ENCODE data around the gene SLC5A10. TPM values are rescaled to one million over a fixed set of nuclear protein-coding genes. Genes with fewer than 3 reads are reported as not detected.
"Not testable (repeated sequence)": the region's sequence is repeated elsewhere in the genome, so short reads cannot be mapped to it uniquely, and the experiment has no call there.

Gene SLC5A10
- under 1 TPM in 5 of 6 donors, not detected in 1; 0.06 to 0.17 (median 0.10) TPM for polyA plus RNA-seq (ENCODE audit: low read depth in 6 of 6)

DNA sequence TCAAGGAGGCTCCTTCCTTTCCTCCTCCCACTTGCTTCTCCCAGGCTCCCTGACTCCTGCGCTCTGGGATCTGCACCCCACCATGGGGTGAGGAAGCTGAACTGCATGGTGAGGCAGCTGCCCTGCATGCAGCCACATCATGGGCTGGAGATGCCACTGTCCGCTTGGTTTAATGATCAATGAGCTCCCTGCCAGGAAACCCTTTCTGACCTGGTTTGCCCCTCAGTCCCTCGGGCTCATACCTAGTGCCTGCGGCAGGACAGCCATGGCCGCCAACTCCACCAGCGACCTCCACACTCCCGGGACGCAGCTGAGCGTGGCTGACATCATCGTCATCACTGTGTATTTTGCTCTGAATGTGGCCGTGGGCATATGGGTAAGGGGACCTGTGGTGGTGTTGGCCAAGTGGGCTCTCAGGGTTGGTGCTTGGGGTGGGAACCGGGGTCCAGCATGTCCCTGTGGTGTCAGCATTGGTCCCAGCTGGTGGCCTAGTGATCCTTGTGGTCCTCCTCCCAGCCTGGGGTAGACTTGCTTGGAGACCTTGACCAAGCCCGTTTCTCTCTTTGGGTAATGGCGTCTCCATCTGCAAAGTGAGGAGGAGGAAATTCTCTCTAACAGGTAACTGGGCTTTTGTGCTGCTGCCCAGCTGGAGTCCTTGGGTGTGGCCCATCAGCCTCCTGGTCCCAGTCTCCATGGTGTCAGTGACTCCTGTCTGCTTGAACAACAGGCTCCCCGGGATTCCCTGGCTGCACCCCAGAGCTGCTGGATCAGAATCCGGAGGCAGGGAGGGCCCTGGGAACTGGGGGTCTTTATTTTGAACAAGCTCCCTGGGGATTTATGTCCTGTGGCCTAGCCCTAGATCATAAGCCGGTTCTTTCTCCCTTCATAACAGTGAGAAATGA, at the start of gene SLC5A10:
TSS of gene SLC5A10 (plus strand) at position 225 of the 902 bp plus-strand sequence. CDS start at position 266, 41 bp downstream.
- peaks cover 4 to 11% (median 7%) of the 10 kb centered on the region in 3 donors for H3K4me1 Mint-ChIP-seq
- no peak for ATAC-seq (ENCODE audit: low read depth in 2 of 2)
- H3K27me3 Mint-ChIP-seq: peaks cover 15 to 41% (median 27%) of the 10 kb centered on the region in 3 donors
- peak within 1 kb of the TSS in 1 of 6 donors; percentile 56 for H3K27ac Mint-ChIP-seq
- no peak within 1 kb of the TSS for H3K4me3 Mint-ChIP-seq
- no peaks in the 10 kb centered on the region for H3K36me3 Mint-ChIP-seq
- peaks cover 0 to 2% (median 0%) of the 10 kb centered on the region in 7 donors for H3K9me3 Mint-ChIP-seq
- DNase-seq: no peak

DNA sequence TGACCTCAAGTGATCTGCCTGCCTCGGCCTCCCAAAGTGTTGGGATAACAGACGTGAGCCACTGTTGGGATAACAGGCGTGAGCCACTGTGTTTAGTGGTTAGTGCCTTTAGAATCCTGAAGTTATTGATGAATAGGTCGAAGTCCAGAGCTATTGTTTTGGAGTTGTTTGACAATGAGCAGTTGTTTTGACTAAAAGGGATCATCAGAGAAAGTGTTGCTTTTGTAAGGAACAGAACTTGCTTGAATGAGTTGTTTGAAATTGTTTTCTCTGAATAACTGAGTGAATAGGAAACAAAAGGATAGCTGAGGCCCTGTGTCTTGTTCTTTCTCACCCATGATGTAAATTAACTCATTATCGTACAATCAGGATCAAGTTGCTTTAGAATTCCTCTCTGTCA, 47.5 kb upstream of the SLC5A10 start:
- no peaks in the 10 kb centered on the region for H3K9me3 Mint-ChIP-seq
- peaks cover 4 to 7% of the 10 kb centered on the region in 2 donors for H3K36me3 Mint-ChIP-seq
- DNase-seq: no peak
- H3K4me1 Mint-ChIP-seq: peaks cover 29 to 50% (median 33%) of the 10 kb centered on the region in 3 donors
- no peaks in the 10 kb centered on the region for H3K27me3 Mint-ChIP-seq
- ATAC-seq (ENCODE audit: low read depth in 2 of 2): no peak
- H3K4me3 Mint-ChIP-seq: no peak overlapping the region
- peak overlapping the region in 1 of 6 donors; percentile 72 for H3K27ac Mint-ChIP-seq

DNA sequence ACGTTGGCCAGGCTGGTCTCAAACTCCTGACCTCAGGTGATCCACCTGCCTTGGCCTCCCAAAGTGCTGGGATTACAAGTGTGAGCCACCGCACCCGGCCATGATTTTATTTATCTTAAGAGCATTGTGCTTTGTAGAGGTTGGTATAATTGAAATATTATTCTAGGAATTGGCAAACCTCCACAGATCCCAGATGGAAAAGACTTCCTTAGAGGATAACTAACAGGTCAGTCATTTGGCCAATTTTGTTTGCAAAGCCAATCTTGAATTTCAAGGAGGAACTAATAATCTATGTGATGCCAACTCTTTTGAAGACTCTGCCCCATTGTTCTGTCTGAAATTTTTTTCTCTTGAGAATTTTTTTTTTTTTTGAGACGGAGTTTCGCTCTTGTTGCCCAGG, 46.7 kb upstream of the SLC5A10 start:
- H3K36me3 Mint-ChIP-seq: peaks cover 4 to 7% of the 10 kb centered on the region in 2 donors
- peaks cover 26 to 50% (median 27%) of the 10 kb centered on the region in 3 donors for H3K4me1 Mint-ChIP-seq

DNA sequence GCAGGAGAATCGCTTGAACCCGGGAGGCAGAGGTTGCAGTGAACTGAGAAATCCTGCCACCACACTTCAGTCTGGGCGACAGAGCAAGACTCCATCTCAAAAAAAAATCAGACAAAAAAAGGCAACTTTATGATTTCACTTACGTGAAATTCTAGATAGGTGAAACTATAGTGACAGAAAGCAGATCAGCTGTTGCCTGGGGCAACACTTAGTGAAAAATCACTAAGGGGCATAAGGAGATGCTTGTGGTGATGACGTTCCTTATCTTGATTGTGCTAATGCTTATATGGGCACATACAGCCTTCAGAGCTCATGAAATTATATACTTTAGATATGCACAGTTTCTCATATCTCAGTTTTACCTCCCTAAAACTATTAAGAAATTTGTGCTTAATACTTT, 41.6 kb upstream of the SLC5A10 start:
- Mint-ChIP-seq H3K27ac (peak overlapping the region in 1 of 6 donors; percentile 47), H3K9me3 (no peaks in the 10 kb centered on the region), H3K27me3 (no peaks in the 10 kb centered on the region), H3K36me3 (peaks cover 18 to 21% of the 10 kb centered on the region in 2 donors), H3K4me3 (no peak overlapping the region), H3K4me1 (peaks cover 5 to 15% (median 7%) of the 10 kb centered on the region in 3 donors)
- ATAC-seq (ENCODE audit: low read depth in 2 of 2) (no peak), DNase-seq (no peak)

More for the DNA sequence above, 46.7 kb upstream of the SLC5A10 start:
- no peaks in the 10 kb centered on the region for H3K9me3 Mint-ChIP-seq
- no peaks in the 10 kb centered on the region for H3K27me3 Mint-ChIP-seq
- no peak overlapping the region for H3K27ac Mint-ChIP-seq
- ATAC-seq (ENCODE audit: low read depth in 2 of 2) (no peak), DNase-seq (no peak)
- peak overlapping the region in 1 of 8 donors; percentile 52 for H3K4me3 Mint-ChIP-seq

DNA sequence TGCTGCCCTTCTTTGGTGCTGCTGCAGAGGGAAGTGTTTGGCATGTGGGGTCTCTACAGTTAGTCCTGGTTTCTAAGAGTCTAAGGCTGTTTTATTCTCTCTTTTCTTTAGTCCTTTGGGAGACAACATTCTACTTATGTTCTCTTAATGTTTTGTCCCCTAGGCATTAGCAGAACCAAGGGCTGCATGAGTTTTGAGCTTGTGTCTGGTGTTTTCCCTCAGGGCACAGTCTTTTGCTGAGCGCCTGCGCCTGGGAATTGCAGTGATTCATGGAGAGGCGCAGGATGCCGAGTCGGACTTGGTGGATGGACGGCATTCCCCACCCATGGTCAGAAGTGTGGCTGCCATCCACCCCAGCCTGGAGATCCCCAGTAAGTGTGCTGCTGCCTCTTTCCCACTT, 41.1 kb upstream of the SLC5A10 start:
- no peak for DNase-seq
- no peak overlapping the region for H3K27ac Mint-ChIP-seq
- peaks cover 7 to 15% (median 10%) of the 10 kb centered on the region in 3 donors for H3K4me1 Mint-ChIP-seq
- H3K9me3 Mint-ChIP-seq: no peaks in the 10 kb centered on the region
- peaks cover 21 to 25% of the 10 kb centered on the region in 2 donors for H3K36me3 Mint-ChIP-seq
- H3K27me3 Mint-ChIP-seq: no peaks in the 10 kb centered on the region
- H3K4me3 Mint-ChIP-seq: no peak overlapping the region
- no peak for ATAC-seq (ENCODE audit: low read depth in 2 of 2)

DNA sequence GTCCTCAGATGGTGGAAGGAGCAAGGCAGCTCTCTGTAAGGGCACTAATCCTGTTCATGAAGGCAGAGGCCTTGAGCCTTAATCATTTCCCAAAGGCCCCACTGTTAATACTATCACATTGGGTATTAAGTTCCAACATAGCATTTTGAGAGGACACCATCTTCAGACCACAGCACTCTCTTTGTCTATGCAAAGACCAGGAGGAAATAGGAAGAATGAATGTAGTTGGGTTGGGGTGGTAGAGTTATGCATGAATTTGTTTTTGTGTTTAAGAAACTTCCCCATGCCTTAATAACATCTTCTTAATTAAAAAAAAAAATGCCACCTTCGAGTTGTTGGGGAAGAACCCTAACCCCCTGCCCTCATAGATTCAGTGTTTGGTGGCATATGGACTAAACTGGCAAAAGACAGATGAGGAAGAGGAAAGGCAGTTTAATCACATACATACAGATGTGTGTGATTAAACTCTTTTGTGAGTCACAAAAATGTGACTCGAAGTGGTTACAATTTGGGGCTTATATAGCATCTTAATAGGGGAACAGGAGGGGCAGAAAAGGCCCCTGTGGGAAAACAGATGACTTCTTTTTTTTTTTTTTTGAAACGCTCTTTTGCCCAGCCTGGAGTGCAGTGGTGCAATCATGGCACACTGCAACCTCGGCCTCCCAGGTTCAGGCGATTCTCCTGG, 35.0 kb upstream of the SLC5A10 start:
- Mint-ChIP-seq H3K27me3 (no peaks in the 10 kb centered on the region), H3K4me1 (peaks cover 44 to 50% (median 48%) of the 10 kb centered on the region in 3 donors), H3K4me3 (peak overlapping the region in 2 of 8 donors; percentile 68), H3K36me3 (peaks cover 10 to 37% of the 10 kb centered on the region in 2 donors), H3K27ac (peak overlapping the region in 2 of 6 donors; percentile 80 to 90), H3K9me3 (no peaks in the 10 kb centered on the region)
- peak; percentile 23 to 25 for ATAC-seq (ENCODE audit: low read depth in 2 of 2)
- no peak for DNase-seq

DNA sequence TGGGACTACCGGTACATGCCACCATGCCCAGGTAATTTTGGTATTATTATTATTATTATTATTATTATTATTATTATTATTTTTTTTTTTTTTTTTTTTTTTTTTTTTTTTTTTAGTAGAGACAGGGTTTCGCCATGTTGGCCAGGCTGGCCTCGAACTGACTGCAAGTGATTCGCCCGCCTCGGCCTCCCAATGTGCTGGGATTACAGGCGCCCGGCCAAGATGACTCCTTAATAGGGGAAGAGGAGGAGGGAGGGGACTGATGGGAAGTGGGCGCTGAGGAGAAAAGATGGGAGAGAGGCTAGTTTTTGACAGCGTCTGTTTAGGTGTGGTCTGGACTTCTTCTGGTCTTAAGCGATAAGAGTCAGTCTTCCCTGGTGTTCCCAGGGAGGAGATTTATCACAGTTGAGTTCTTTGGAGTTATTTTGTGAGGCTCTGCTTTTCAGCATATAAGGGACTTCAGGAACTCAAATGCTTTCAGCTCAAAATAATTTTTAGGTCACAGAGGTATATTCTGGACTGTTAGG, 34.4 kb upstream of the SLC5A10 start:
- Mint-ChIP-seq H3K4me1 (peaks cover 48 to 55% (median 53%) of the 10 kb centered on the region in 3 donors), H3K36me3 (peaks cover 8 to 33% of the 10 kb centered on the region in 2 donors), H3K27ac (peak overlapping the region in 2 of 6 donors; percentile 80 to 83), H3K27me3 (no peaks in the 10 kb centered on the region), H3K4me3 (no peak overlapping the region), H3K9me3 (no peaks in the 10 kb centered on the region)
- DNase-seq (no peak), ATAC-seq (ENCODE audit: low read depth in 2 of 2) (no peak)

DNA sequence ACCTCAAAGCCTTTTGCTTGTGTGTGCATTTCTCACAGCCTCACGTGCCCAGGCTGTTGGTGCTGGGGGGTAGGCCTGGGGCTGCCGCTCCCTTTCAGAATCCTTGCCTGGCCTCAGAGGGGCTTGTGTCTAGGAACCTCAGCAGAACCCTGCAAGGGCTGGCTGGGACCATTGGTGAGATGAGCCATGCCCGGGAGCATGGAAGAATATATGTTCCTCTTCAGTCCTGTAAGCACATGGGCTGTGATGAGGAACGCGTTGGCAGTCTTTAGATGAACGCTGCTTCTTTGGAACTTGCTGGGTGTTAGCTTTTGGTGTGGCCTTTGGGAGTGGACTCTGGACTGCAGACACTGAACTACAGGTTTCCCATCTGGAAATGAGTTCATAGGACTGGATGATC, 32.0 kb upstream of the SLC5A10 start:
- no peak for ATAC-seq (ENCODE audit: low read depth in 2 of 2)
- Mint-ChIP-seq H3K27ac (peak overlapping the region in 5 of 6 donors; percentile 22 to 85 (median 70)), H3K4me3 (peak overlapping the region in 1 of 8 donors; percentile 3), H3K9me3 (no peaks in the 10 kb centered on the region), H3K27me3 (no peaks in the 10 kb centered on the region), H3K4me1 (peaks cover 48 to 58% (median 53%) of the 10 kb centered on the region in 3 donors), H3K36me3 (peaks cover 6 to 26% of the 10 kb centered on the region in 2 donors)
- DNase-seq: no peak

DNA sequence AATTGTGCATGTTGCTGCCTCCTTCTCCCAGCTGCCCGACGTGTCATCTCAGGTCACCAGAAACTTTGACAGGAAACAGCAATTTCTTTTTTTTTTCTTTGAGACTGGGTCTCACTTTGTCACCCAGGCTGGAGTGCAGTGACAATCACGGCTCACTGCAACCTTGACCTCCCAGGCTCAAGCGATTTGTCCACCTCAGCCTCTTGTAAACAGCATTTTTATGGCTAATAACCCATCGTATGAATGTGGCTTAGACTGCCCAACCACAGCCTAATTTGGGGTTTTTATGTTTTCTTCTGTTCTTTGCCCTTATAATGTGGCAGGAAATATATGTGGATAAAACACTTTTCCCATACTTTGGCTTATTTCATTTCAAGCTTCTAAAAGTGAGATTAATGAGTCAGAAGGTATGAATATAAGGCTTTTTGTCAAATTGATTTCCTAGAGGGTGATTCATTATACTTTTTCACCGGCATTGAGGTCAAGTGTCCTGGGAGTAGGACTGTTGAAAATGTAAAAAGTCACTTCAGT, 31.0 kb upstream of the SLC5A10 start:
- DNase-seq (no peak), ATAC-seq (ENCODE audit: low read depth in 2 of 2) (peak in 1 of 2 donors; percentile 28)
- peak overlapping the region in 5 of 6 donors; percentile 6 to 90 (median 63) for H3K27ac Mint-ChIP-seq
- H3K4me3 Mint-ChIP-seq: no peak overlapping the region
- peaks cover 0 to 19% of the 10 kb centered on the region in 2 donors for H3K36me3 Mint-ChIP-seq
- H3K4me1 Mint-ChIP-seq: peaks cover 44 to 61% (median 47%) of the 10 kb centered on the region in 3 donors
- no peaks in the 10 kb centered on the region for H3K27me3 Mint-ChIP-seq
- H3K9me3 Mint-ChIP-seq: no peaks in the 10 kb centered on the region

DNA sequence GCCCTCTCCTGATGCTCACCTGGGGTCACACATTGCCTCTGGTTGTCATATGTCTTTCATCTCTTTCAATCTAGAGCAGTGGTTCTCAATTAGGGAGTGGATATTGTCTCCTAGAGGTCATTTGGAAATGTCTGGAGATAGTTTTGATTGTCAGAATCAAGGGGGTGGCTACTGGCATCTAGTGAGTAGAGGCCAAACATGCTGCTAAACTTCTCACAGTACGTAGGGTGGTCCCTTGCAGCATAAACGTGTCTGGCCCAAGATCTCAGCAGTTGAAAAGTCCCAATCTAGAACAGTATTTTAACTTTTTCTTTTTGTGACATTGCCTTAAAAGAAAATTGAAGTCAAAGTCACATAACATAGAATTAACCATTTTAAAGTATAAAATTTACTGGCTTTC, 30.5 kb upstream of the SLC5A10 start:
- ATAC-seq (ENCODE audit: low read depth in 2 of 2): no peak
- Mint-ChIP-seq H3K4me3 (peak overlapping the region in 2 of 8 donors; percentile 42 to 68), H3K36me3 (peaks cover 0 to 19% of the 10 kb centered on the region in 2 donors), H3K9me3 (no peaks in the 10 kb centered on the region), H3K27me3 (no peaks in the 10 kb centered on the region), H3K27ac (peak overlapping the region in 5 of 6 donors; percentile 5 to 90 (median 63)), H3K4me1 (peaks cover 44 to 59% (median 47%) of the 10 kb centered on the region in 3 donors)
- no peak for DNase-seq

DNA sequence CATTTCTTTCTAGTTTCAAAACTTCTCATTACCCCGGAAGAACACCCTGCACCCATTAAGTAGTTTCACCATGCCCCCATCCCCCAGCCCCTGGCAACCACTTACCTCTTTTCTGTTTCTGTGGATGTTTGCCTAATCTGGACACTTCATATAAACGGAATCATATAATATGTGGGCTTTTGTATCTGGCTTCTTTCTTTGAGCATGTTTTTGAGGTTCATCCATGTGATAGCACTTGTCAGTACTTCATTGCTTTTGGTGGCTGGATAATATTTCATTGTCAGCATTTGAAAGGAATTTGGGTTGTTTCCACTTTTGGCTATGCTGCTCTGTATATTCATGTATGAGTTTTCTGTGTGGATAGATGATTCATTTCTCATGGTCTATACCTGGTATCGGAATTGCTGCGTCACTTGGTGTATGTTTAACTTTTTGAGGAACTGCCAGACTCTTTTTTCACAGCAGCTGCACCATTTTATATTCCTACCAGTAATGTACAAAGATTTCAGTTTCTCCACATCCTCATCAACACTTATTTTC, 30.0 kb upstream of the SLC5A10 start:
- DNase-seq (no peak), ATAC-seq (ENCODE audit: low read depth in 2 of 2) (peak; percentile 23 to 49)
- Mint-ChIP-seq H3K4me3 (peak overlapping the region in 4 of 8 donors; percentile 17 to 62 (median 38)), H3K4me1 (peaks cover 40 to 59% (median 42%) of the 10 kb centered on the region in 3 donors), H3K27me3 (no peaks in the 10 kb centered on the region), H3K36me3 (peaks cover 0 to 16% of the 10 kb centered on the region in 2 donors), H3K9me3 (no peaks in the 10 kb centered on the region), H3K27ac (peak overlapping the region in 4 of 6 donors; percentile 23 to 63 (median 36))

DNA sequence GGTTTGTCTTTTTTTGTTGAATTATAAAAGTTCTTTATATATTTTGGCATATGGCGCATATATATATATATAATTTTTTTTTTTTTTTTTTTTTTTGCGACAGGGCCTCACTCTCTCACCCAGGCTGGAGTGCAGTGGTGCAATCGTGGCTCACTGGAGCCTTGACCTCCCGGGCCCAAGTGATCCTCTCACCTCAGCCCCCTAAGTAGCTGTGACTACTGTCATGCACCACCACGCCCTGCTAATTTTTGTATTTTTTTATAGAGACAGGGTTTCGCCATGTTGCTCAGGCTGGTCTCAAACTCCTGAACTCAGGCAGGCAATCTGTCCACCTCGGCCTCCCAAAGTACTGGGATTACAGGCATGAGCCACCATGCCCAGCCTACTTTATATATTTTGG, 29.4 kb upstream of the SLC5A10 start:
- peaks cover 0 to 10% of the 10 kb centered on the region in 2 donors for H3K36me3 Mint-ChIP-seq
- not testable (repeated sequence) for DNase-seq; H3K9me3 Mint-ChIP-seq; H3K27me3 Mint-ChIP-seq; ATAC-seq (ENCODE audit: low read depth in 2 of 2)
- peak overlapping the region in 2 of 8 donors; percentile 41 to 42 for H3K4me3 Mint-ChIP-seq
- peaks cover 33 to 58% (median 38%) of the 10 kb centered on the region in 3 donors for H3K4me1 Mint-ChIP-seq
- peak overlapping the region in 2 of 6 donors; percentile 24 to 63 for H3K27ac Mint-ChIP-seq

Measured in naive B cell (primary cell).